HT1080 (cell line): ENCODE data around the gene DFFA. TPM values are rescaled to one million over a fixed set of nuclear protein-coding genes. Genes with fewer than 3 reads are reported as not detected.
"Not testable (repeated sequence)": the region's sequence is repeated elsewhere in the genome, so short reads cannot be mapped to it uniquely, and the experiment has no call there.

Source experiments
- DNase-seq: peaks from one replicate; pipeline ENCODE4 v3.0.0-alpha.2; 2015; ENCODE audit warnings: low read depth
- total RNA-seq: library from RNA; depleted of rRNA; stranded (reverse); fragments of >200 nt; shearing (Covaris generic); gene quantifications from 2 replicates; pipeline ENCODE4 v1.2.3, GENCODE V29; 2014; rRNA removed

The DFFA gene
- total RNA-seq, 1 experiment from 2014 or later: 78.0 TPM

DNA sequence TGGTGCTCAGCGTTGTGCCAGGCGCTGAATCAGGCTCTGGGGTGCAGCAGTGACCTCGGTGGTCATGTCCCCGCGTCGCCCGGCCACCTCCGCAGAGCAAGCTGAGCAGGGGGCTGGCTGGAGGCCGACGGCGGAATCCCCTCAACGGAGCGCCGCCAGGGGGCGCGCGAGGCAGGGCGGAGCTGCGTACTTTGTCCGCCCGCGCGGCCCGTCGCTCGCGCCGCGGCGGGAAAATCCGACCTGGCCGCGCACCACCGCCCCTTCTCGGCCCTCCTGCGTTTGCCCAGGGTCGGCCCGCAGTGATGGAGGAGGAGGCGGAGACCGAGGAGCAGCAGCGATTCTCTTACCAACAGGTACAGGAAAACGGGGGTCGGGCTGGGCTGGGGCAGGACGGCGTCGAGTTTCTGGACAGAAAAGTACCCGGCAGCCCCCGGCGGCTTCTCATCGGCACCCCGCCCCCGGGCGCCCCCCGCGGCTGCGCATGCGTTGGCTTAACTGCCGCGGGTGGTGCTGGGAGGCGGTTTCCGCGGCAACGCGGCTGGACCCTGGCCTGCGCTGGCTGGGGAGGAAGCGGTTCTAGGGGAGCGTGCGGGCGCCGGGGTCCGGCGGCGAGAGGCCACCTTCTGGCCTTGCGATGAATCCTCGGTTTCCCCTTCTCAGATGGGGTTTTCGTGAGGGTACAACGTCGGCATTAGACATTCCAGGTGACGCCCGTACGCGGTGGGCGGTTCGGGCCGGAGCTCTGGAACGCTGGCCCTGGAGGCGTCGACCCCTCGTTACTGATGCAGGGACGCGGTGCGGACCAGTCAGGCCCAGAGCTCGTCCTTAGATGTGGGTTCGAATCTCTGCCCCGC, 41.9 kb downstream of the DFFA start, which contains the start of gene CENPS:
Gene CENPS (plus strand): TSS at position 218 of the 854 bp plus-strand sequence. CDS start 85 bp downstream, at position 303.
- peak; percentile 87 for DNase-seq

DNA sequence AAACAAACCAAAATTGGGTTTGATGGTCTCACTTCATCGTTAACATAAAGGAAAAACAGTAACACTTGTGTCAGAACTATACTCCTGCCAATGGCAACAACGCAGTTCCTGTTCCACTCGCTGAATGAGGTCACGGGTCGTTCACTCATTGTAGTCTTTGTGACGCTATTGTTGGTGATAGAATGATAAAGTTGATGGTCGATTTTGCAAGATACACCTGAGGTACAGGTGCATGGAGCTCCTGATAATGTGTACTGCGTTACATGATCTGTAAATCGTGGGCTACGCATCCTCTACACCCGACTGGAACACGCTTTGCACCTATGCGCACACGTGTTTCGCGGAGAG, 42.5 kb downstream of the DFFA start:
- DNase-seq: no peak

DNA sequence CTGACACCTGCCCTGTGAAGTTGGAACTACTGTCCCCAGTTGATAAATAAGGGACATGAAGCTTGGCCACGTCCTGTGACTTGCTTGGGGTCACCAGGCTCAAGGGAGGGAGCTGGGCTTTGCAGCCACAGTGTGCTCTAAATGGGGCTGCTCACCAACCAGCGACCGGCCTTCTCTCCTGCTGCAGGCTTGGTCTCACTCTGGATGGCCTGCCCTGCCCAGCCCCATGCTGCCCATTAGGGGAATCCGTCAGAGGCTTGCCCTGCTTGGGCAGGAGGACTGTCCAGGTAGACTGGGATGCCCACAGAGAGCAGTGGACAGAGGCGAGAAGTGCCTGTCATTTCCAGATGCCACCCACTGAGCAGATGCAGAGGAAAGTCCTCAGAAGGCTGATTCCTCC, 43.3 kb downstream of the DFFA start:
- DNase-seq: no peak

GRCh38 chr1:10426535-10426848, 45.8 kb downstream of the DFFA start:
- DNase-seq: not testable (repeated sequence)

DNA sequence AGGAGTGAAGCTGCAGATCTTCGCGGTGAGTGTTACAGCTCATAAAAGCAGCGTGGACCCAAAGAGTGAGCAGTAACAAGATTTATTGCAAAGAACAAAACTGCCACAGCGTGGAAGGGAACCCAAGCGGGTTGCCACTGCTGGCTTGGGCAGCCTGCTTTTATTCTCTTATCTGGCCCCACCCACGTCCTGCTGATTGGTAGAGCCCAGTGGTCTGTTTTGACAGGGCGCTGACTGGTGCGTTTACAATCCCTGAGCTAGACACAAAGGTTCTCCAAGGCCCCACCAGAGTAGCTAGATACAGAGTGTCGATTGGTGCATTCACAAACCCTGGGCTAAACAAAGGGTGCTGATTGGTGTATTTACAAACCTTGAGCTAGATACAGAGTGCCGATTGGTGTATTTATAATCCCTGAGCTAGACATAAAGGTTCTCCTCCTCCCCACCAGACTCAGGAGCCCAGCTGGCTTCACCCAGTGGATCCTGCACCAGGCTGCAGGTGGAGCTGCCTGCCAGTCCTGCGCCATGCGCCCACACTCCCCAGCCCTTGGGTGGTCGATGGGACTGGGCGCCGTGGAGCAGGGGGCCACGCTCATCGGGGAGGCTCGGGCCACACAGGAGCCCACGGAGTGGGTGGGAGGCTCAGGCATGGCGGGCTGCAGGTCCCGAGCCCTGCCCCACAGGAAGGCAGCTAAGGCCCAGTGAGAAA, 46.3 kb downstream of the DFFA start:
- DNase-seq: not testable (repeated sequence)

GRCh38 chr1:10424651-10425050, 47.7 kb downstream of the DFFA start:
- no peak for DNase-seq

DNA sequence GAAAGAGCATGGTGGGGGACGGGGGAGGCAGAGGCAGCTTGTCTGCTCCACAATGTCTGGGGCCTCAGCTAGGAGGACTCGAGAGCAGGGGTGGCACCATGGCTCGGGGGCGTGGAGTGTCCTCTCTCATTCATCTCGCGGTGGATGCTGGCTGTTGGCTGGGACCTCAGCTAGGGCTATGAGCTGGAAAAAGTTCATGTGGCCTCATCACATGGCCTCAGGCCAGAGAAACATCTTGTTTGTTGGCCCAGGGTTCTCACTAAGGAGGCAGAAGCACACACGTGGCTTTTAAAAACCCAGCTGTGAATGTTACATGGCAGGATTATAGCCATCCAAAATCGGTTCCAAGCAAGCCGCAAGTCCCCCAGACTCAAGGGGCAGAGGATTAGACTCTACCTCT, 48.3 kb downstream of the DFFA start:
- no peak for DNase-seq

DNA sequence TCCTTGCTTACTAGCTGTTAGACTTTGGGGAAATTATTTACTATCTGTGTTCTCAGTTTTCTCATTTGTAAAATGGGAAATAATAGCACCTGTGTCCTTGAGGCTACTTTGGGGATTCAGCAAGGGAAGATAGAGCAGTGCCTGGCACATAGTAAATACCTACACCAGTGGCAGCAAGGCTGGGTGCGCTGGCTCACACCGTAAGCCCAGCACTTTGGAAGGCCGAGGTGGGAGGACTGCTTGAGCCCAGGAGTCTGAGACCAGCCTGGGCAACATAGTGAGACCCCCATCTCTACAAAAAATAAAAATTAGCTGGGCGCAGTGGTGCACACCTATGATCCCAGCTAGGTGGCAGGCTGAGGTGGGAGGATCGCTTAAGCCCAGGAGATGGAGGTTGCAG, 50.7 kb downstream of the DFFA start:
- no peak for DNase-seq

- DNase-seq: no peak
Measured at GRCh38 chr1:10419351-10419750, 53.0 kb downstream of the DFFA start.

GRCh38 chr1:10418741-10419140, 53.6 kb downstream of the DFFA start:
- DNase-seq: not testable (repeated sequence)

DNA sequence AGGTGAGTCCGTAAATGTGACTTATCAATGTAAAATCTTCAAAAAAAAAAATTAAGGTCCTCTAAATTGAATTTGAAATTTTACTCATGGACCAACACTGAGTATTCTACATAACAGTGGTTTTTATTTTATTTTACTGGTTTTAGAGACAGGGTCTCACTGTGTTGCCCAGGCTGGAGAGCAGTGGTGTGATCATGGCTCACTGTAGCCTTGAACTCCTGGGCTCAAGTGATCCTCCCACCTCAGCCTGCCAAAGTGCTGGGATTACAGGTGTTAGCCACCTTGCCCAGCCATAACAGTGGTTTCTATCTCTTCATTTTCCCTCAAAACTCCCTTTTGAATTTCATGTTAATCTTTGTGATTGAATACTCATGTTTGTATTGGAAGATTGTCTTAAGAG, 56.4 kb downstream of the DFFA start:
- DNase-seq: not testable (repeated sequence)

GRCh38 chr1:10415211-10415930, 57.0 kb downstream of the DFFA start:
- DNase-seq: peak; percentile 64

DNA sequence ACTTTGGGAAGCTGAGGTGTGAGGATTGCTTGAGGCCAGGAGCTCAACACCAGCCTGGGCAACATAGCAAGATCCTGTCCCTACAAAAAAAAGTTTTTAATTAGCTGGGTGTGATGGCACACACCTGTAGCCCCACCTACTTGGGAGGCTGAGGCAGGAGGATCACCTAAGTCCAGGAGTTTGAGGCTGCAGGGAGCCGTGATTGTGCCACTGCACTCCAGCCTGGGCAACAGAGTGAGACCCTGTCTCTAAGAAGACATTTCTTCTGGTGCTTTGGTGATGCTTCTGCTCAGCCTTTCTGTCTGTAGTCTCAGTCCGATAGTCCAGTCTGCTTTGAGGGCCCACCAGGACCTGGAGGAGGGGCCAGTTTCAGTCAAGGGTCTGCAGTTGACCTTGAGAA, 65.1 kb downstream of the DFFA start:
- DNase-seq: no peak

Other genes with a start within 250 kb of the DFFA start
- gene PGD, start 73.5 kb downstream of the DFFA start, total RNA-seq: 115 and 129 TPM in 2 replicates
- gene CENPS, start 42.1 kb downstream of the DFFA start, total RNA-seq: 40.8 and 45.9 TPM in 2 replicates
- 0.13 TPM in 1 of 2 replicates, not detected in the other for gene CORT, start 22.5 kb downstream of the DFFA start, total RNA-seq
- gene PEX14, start 2.4 kb upstream of the DFFA start, total RNA-seq: 17.7 and 20.4 TPM in 2 replicates